ENCODE measurements around the gene SURF2.

GRCh38 chr9:133331221-133331620, 25.1 kb upstream of the SURF2 start:
- TF ChIP-seq CTCF (IDR thresholded peaks at IDR 0.05) (no peak), EP300 (IDR thresholded peaks at IDR 0.05) (no peak), POLR2A (IDR thresholded peaks at IDR 0.05; ENCODE audit: low read depth) (no peak)
